ENCODE data around the gene TARS3. TPM values are rescaled to one million over a fixed set of nuclear protein-coding genes. Genes with fewer than 3 reads are reported as not detected.
"Not testable (repeated sequence)": the region's sequence is repeated elsewhere in the genome, so short reads cannot be mapped to it uniquely, and the experiment has no call there.

The TARS3 gene
- total RNA-seq, 3 donors from 2014 or later: 21.3 to 32.8 (median 25.3) TPM

GRCh38 chr15:101633356-101633755 lies 90.9 kb downstream of the TARS3 start:
- Histone ChIP-seq H3K4me3 (no peak overlapping the region), H3K4me1 (no peaks in the 10 kb centered on the region), H3K9me3 (no peaks in the 10 kb centered on the region), H3K27me3 (no peaks in the 10 kb centered on the region), H3K36me3 (no peaks in the 10 kb centered on the region), H3K27ac (no peak overlapping the region)
- no peak for TF ChIP-seq POLR2AphosphoS5 (IDR thresholded peaks at IDR 0.05)
- DNase-seq (ENCODE audit: low spot score in 2 of 2): no peak
- intact Hi-C loops (cut with DNase I; ENCODE audit: low total_unique reads): no loop called here

GRCh38 chr15:101626729-101627128 lies 97.5 kb downstream of the TARS3 start:
- H3K4me1 ChIP-seq; H3K9me3 ChIP-seq; H3K4me3 ChIP-seq; H3K36me3 ChIP-seq; DNase-seq (ENCODE audit: low spot score in 2 of 2); H3K27me3 ChIP-seq; H3K27ac ChIP-seq; intact Hi-C loops (cut with DNase I; ENCODE audit: low total_unique reads): not testable (repeated sequence)

GRCh38 chr15:101625980-101626379 lies 98.3 kb downstream of the TARS3 start:
- Histone ChIP-seq H3K36me3 (no peaks in the 10 kb centered on the region), H3K4me1 (no peaks in the 10 kb centered on the region)
- TF ChIP-seq CTCF (IDR thresholded peaks at IDR 0.05): no peak
- no peak for TF ChIP-seq POLR2AphosphoS5 (IDR thresholded peaks at IDR 0.05)
- TF ChIP-seq POLR2A (IDR thresholded peaks at IDR 0.05): no peak

GRCh38 chr15:101625184-101625583 lies 99.1 kb downstream of the TARS3 start:
- intact Hi-C loops (cut with DNase I; ENCODE audit: low total_unique reads): no loop called here
- Histone ChIP-seq H3K36me3 (no peaks in the 10 kb centered on the region), H3K27ac (no peak overlapping the region), H3K4me1 (no peaks in the 10 kb centered on the region), H3K27me3 (no peaks in the 10 kb centered on the region), H3K9me3 (no peaks in the 10 kb centered on the region), H3K4me3 (no peak overlapping the region)
- no peak for DNase-seq (ENCODE audit: low spot score in 2 of 2)
- no peak for TF ChIP-seq POLR2AphosphoS5 (IDR thresholded peaks at IDR 0.05)
- TF ChIP-seq CTCF (IDR thresholded peaks at IDR 0.05): no peak
- TF ChIP-seq POLR2A (IDR thresholded peaks at IDR 0.05): no peak

More at GRCh38 chr15:101625980-101626379, 98.3 kb downstream of the TARS3 start:
- Histone ChIP-seq H3K27ac (no peak overlapping the region), H3K27me3 (no peaks in the 10 kb centered on the region), H3K9me3 (no peaks in the 10 kb centered on the region), H3K4me3 (no peak overlapping the region)
- intact Hi-C loops (cut with DNase I; ENCODE audit: low total_unique reads): no loop called here
- DNase-seq (ENCODE audit: low spot score in 2 of 2): no peak

GRCh38 chr15:101623367-101624304 lies 100.6 kb downstream of the TARS3 start:
- TF ChIP-seq POLR2AphosphoS5 (IDR thresholded peaks at IDR 0.05) (no peak), POLR2A (IDR thresholded peaks at IDR 0.05) (no peak), CTCF (IDR thresholded peaks at IDR 0.05) (no peak)
- Histone ChIP-seq H3K27ac (no peak overlapping the region), H3K27me3 (no peaks in the 10 kb centered on the region), H3K36me3 (no peaks in the 10 kb centered on the region), H3K9me3 (no peaks in the 10 kb centered on the region), H3K4me3 (no peak overlapping the region), H3K4me1 (no peaks in the 10 kb centered on the region)
- no peak for DNase-seq (ENCODE audit: low spot score in 2 of 2)
- intact Hi-C loops (cut with DNase I; ENCODE audit: low total_unique reads): loop anchor here (5.0 kb wide), 1 partner anchor 1626 kb away; no protein-coding TSS in a partner anchor

GRCh38 chr15:101621961-101622360 lies 102.3 kb downstream of the TARS3 start:
- no peaks in the 10 kb centered on the region for H3K4me1 ChIP-seq
- DNase-seq (ENCODE audit: low spot score in 2 of 2): no peak
- TF ChIP-seq CTCF (IDR thresholded peaks at IDR 0.05) (no peak), POLR2A (IDR thresholded peaks at IDR 0.05) (no peak), POLR2AphosphoS5 (IDR thresholded peaks at IDR 0.05) (no peak)
- no peaks in the 10 kb centered on the region for H3K36me3 ChIP-seq
- no peak overlapping the region for H3K27ac ChIP-seq
- intact Hi-C loops (cut with DNase I; ENCODE audit: low total_unique reads): loop anchor here (5.0 kb wide), 1 partner anchor 1625 kb away; no protein-coding TSS in a partner anchor
- no peaks in the 10 kb centered on the region for H3K9me3 ChIP-seq
- no peak overlapping the region for H3K4me3 ChIP-seq
- H3K27me3 ChIP-seq: no peaks in the 10 kb centered on the region
